Right lobe of liver (tissue), 6 donors: ENCODE measurements around the gene JUN. TPM values are rescaled to one million over a fixed set of nuclear protein-coding genes. Genes with fewer than 3 reads are reported as not detected.
A peak's percentile ranks its signal among the peaks of the same experiment; 100 is the strongest.

Experiments used
- ATAC-seq, 4 donors: fragments of 200-7000 bp; cut with Tn5 transposase; one replicate each; pipeline ENCODE4 v1.9.1; 2020; ENCODE audit warnings: mild to moderate bottlenecking in 4 of 4, moderate library complexity in 4 of 4
- DNase-seq, 3 donors: peaks; one replicate each; pipeline ENCODE4 v3.0.0-alpha.2; 2020
- H3K27ac ChIP-seq, 3 donors: fragments of 200-600 bp; one replicate each; pipeline ENCODE4 v1.8.0; 2022
- H3K27me3 ChIP-seq, 2 donors: fragments of 200-600 bp; one replicate each; pipeline ENCODE4 v1.8.0; 2022
- H3K36me3 ChIP-seq, 4 donors: fragments of 200-600 bp; sonication (generic) in 1 of 4; one replicate each; pipeline versions ENCODE4 v1.5.1 to v1.8.0; 2017 to 2022; ENCODE audit warnings: control low read depth in 1 of 4
- H3K4me1 ChIP-seq, 4 donors: fragments of 200-600 bp; sonication (generic) in 1 of 4; one replicate each; pipeline versions ENCODE4 v1.5.1 to v1.8.0; 2017 to 2022; ENCODE audit warnings: control low read depth in 1 of 4
- H3K4me3 ChIP-seq, 3 donors: fragments of 200-600 bp; one replicate each; pipeline ENCODE4 v1.8.0; 2022
- H3K9me3 ChIP-seq, 4 donors: fragments of 200-600 bp; sonication (generic) in 1 of 4; one replicate each; pipeline versions ENCODE4 v1.5.1 to v1.8.0; 2017 to 2022; ENCODE audit warnings: control low read depth in 1 of 4
- POLR2A ChIP-seq: fragments of 450-650 bp; IDR thresholded peaks from one replicate; pipeline ENCODE4 v1.6.1; 2017; ENCODE audit warnings: antibody characterized with exemption, mild to moderate bottlenecking
- WGBS: methylation state at CpG from one replicate; pipeline ENCODE4 v1.1.6; 2018; ENCODE audit warnings: low coverage, low lambda C conversion rate; ENCODE audit not compliant: insufficient coverage; ENCODE audit errors: missing lambda C conversion rate; 5-methylcytosine and 5-hydroxymethylcytosine counted together
- intact Hi-C, 2 donors: fragments of 100-400 bp; cut with DNase I; formaldehyde crosslinking; loops; one replicate each; pipeline versions ENCODE4 v1.11.2 to v1.14.1; 2022
- total RNA-seq, 6 experiments: library from RNA; depleted of rRNA in 2 of 6; stranded (reverse); fragments of >200 nt in 2 of 6; fragmentation: NEBNext Ultra II Directional in 3 of 6; extraction: Animal tissue kit (Norgen Biotek cat#: 25700) in 3 of 6; gene quantifications; one replicate each; pipeline versions ENCODE4 v1.1.0 to v1.2.4, GENCODE V29; 2016 to 2023
- TF ChIP-seq, protein P1 (sequence below), 4 donors: fragments of 200-600 bp in 3 of 4; fragments of 450-650 bp in 1 of 4; IDR thresholded peaks; one replicate each; pipeline versions ENCODE4 v1.5.1 to v1.8.0; 2016 to 2022; ENCODE audit warnings: antibody characterized with exemption in 4 of 4, mild to moderate bottlenecking in 2 of 4
- donor health status: DM: no; HTN: yes; CAD: no.
- donor health status: DM: no; HTN: no; CAD: no.
- donor health status: DM: no; HTN: no; CAD: no.
- donor health status: DM: no; HTN: yes; CAD: no.
- donor health status: DM: no; HTN: yes; CAD: no.

The JUN gene
- total RNA-seq, 6 experiments from 2014 or later: 9.3 to 116 (median 88.1) TPM

DNA sequence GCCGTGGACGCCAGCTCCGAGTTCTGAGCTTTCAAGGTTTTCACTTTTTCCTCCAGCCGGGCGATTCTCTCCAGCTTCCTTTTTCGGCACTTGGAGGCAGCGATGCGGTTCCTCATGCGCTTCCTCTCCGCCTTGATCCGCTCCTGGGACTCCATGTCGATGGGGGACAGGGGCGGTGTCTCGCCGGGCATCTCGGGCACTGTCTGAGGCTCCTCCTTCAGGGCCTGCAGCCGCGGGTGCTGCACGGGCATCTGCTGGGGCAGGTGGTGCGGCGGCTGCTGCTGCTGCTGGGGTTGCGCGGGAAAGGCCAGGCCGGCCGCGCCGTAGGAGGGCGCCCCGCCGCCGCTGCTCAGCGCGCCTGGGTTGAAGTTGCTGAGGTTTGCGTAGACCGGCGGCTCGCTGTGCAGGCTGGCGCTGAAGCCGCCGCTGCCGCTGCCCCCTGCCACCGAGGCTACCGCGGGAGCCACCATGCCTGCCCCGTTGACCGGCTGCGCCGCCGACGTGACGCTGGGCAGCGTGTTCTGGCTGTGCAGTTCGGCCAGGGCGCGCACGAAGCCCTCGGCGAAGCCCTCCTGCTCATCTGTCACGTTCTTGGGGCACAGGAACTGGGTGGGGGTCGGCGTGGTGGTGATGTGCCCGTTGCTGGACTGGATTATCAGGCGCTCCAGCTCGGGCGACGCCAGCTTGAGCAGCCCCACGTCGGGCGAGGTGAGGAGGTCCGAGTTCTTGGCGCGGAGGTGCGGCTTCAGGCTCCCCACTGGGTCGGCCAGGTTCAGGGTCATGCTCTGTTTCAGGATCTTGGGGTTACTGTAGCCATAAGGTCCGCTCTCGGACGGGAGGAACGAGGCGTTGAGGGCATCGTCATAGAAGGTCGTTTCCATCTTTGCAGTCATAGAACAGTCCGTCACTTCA, 1.4 kb downstream of the JUN start:
- Histone ChIP-seq H3K27ac (peak overlapping the region; percentile 99 to 100 (median 99)), H3K27me3 (no peaks in the 10 kb centered on the region), H3K4me3 (peak overlapping the region; percentile 69 to 84 (median 82)), H3K9me3 (no peaks in the 10 kb centered on the region), H3K36me3 (no peaks in the 10 kb centered on the region), H3K4me1 (peaks cover 0 to 22% (median 7%) of the 10 kb centered on the region in 4 donors)
- whole genome bisulfite sequencing: 0% methylated on average over 10 of the region's 82 CpGs
- intact Hi-C loops: no loop called here
- ATAC-seq (peak in 3 of 4 donors; percentile 1 to 21 (median 12)), DNase-seq (peak; percentile 62 to 80 (median 77))
- TF ChIP-seq, protein P1, sequence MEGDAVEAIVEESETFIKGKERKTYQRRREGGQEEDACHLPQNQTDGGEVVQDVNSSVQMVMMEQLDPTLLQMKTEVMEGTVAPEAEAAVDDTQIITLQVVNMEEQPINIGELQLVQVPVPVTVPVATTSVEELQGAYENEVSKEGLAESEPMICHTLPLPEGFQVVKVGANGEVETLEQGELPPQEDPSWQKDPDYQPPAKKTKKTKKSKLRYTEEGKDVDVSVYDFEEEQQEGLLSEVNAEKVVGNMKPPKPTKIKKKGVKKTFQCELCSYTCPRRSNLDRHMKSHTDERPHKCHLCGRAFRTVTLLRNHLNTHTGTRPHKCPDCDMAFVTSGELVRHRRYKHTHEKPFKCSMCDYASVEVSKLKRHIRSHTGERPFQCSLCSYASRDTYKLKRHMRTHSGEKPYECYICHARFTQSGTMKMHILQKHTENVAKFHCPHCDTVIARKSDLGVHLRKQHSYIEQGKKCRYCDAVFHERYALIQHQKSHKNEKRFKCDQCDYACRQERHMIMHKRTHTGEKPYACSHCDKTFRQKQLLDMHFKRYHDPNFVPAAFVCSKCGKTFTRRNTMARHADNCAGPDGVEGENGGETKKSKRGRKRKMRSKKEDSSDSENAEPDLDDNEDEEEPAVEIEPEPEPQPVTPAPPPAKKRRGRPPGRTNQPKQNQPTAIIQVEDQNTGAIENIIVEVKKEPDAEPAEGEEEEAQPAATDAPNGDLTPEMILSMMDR (IDR thresholded peaks at IDR 0.05): peak in 1 of 4 donors; percentile 24
- TF ChIP-seq POLR2A: peak; percentile 64

DNA sequence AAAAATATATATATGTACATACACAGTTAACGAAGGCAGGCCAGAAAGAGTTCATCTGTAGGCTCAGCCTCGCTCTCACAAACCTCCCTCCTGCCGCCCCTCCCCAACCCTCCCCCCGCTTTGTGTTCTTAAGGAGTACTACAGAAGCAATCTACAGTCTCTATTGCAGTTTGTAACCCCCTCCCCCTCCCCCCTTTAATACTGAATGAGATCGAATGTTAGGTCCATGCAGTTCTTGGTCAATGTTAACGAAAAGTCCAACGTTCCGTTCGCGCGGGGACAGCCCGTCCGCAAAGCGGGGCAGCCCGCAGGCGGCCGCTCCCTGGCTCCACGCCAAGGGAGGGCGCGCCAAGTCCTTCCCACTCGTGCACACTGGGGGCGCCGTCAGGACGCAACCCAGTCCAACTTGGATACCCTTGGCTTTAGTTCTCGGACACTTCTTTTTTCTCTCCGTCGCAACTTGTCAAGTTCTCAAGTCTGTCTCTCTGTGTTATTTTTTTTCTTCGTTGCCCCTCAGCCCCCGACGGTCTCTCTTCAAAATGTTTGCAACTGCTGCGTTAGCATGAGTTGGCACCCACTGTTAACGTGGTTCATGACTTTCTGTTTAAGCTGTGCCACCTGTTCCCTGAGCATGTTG, 2.2 kb downstream of the JUN start:
- peak in 3 of 4 donors; percentile 1 to 9 (median 4) for ATAC-seq
- Histone ChIP-seq H3K4me1 (peaks cover 0 to 22% (median 7%) of the 10 kb centered on the region in 4 donors), H3K4me3 (peak overlapping the region; percentile 69 to 84 (median 82)), H3K27ac (peak overlapping the region; percentile 99 to 100 (median 99)), H3K36me3 (no peaks in the 10 kb centered on the region), H3K9me3 (no peaks in the 10 kb centered on the region), H3K27me3 (no peaks in the 10 kb centered on the region)
- intact Hi-C loops: no loop called here
- no peak for TF ChIP-seq POLR2A
- TF ChIP-seq, protein P1 (IDR thresholded peaks at IDR 0.05): peak; percentile 33 to 42 (median 38)
- WGBS: under 1% methylated on average over 24 of the region's 32 CpGs
- DNase-seq: peak; percentile 65 to 79 (median 76)

DNA sequence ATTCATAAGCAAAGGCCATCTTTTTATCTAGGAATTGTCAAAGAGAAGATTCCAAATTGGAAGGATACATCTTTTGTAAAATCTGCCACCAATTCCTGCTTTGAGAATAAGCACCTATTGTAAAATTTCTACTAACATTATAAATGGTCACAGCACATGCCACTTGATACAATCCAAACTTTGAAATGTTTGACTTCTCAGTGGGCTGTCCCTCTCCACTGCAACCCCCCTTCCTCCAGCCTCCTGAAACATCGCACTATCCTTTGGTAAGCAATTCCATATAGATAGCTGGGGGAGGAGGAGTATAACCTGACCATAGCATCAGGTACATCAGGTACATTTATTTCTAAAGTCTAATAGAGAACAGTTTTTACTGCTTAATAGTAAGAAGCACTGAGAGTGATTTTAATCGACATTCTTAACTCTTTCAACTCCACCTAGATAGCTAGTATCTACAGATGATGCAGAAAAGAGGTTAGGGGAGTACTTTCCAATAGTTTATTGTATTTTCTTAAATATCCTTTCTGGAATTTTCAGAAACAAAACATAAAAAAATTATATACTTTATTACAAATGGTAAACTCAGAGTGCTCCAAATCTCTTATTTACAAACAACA, 2.9 kb downstream of the JUN start:
- H3K9me3 ChIP-seq: no peaks in the 10 kb centered on the region
- ATAC-seq: no peak
- H3K4me1 ChIP-seq: peaks cover 0 to 22% (median 4%) of the 10 kb centered on the region in 4 donors
- no peak for DNase-seq
- H3K27me3 ChIP-seq: no peaks in the 10 kb centered on the region
- H3K36me3 ChIP-seq: no peaks in the 10 kb centered on the region
- peak overlapping the region; percentile 69 to 84 (median 82) for H3K4me3 ChIP-seq
- intact Hi-C loops: no loop called here
- H3K27ac ChIP-seq: peak overlapping the region; percentile 99 to 100 (median 99)
- TF ChIP-seq, protein P1 (IDR thresholded peaks at IDR 0.05): no peak
- no peak for TF ChIP-seq POLR2A
- WGBS: 22% methylated on average over 2 of the region's 2 CpGs

DNA sequence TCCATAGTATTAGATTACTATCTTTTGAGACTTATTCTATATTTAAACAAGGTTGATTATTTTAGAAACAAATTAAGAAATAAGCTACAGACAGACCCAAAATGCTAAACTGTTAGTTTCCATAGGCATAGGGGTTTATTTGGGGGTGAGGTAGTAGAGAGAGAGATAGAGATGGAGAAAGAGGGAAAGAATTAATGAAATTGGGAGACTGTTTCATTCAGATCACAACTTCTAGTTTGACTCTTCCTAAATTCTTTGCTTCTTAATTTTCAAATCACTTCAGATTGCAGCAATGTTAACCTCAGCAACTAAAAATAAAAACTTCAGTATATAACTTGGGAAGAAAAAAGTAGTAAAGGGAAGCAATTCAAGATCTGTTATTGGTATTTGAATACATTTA, 3.4 kb downstream of the JUN start:
- DNase-seq: no peak
- ATAC-seq: no peak
- Histone ChIP-seq H3K4me3 (peak overlapping the region in 1 of 3 donors; percentile 84), H3K9me3 (no peaks in the 10 kb centered on the region), H3K27me3 (no peaks in the 10 kb centered on the region), H3K36me3 (no peaks in the 10 kb centered on the region), H3K27ac (peak overlapping the region; percentile 99 to 100 (median 99)), H3K4me1 (peaks cover 0 to 17% (median 3%) of the 10 kb centered on the region in 4 donors)
- intact Hi-C loops: no loop called here
- TF ChIP-seq, protein P1 (IDR thresholded peaks at IDR 0.05): no peak
- no peak for TF ChIP-seq POLR2A
